Mammary epithelial cell (primary cell): ENCODE measurements around the gene BCAS3.

Experiments used
- CTCF ChIP-seq, 2 donors: IDR thresholded peaks in 1 of 2; conservative IDR thresholded peaks in 1 of 2; 2 replicates each; pipeline ENCODE4 v1.5.1; 2011 to 2012; ENCODE audit warnings: inconsistent platforms in 2 of 2, low read length in 2 of 2, mild to moderate bottlenecking in 2 of 2, control low read depth in 1 of 2, low read depth in 1 of 2; ENCODE audit not compliant: insufficient read depth in 1 of 2; ENCODE audit errors: extremely low read depth in 1 of 2
- EZH2 ChIP-seq: IDR thresholded peaks from 2 replicates; pipeline ENCODE4 v1.6.1; 2012; ENCODE audit warnings: low read length, inconsistent platforms, borderline replicate concordance

GRCh38 chr17:61296058-61296457 lies 618.4 kb downstream of the BCAS3 start:
- TF ChIP-seq CTCF (conservative IDR thresholded peaks at IDR 0.05 in 1 of 2, IDR thresholded peaks at IDR 0.05 in 1 of 2; ENCODE audit: extremely low read depth in 1 of 2, insufficient read depth in 1 of 2, low read depth in 1 of 2, low read length in 2 of 2) (no peak), EZH2 (no peak)
